HFFc6 (cell line): ENCODE data around the gene CHD5. TPM values are rescaled to one million over a fixed set of nuclear protein-coding genes. Genes with fewer than 3 reads are reported as not detected.

Source experiments
- DNase-seq: peaks from one replicate; pipeline ENCODE4 v3.0.0-alpha.2; 2018
- H3K27ac Mint-ChIP-seq: 2 replicates; pipeline ENCODE4 v1.8.0; 2020; ENCODE audit warnings: mild to moderate bottlenecking, mixed read lengths
- H3K27me3 Mint-ChIP-seq: 2 replicates; pipeline ENCODE4 v1.8.0; 2021; ENCODE audit warnings: mild to moderate bottlenecking, moderate library complexity, mixed read lengths; ENCODE audit not compliant: insufficient read depth
- H3K36me3 Mint-ChIP-seq: 2 replicates; pipeline ENCODE4 v1.8.0; 2021; ENCODE audit warnings: low read depth, mixed read lengths
- H3K4me1 Mint-ChIP-seq: 2 replicates; pipeline ENCODE4 v1.8.0; 2020; ENCODE audit warnings: low read depth, mixed read lengths
- H3K4me3 Mint-ChIP-seq: 2 replicates; pipeline ENCODE4 v1.8.0; 2020; ENCODE audit warnings: mild to moderate bottlenecking, moderate library complexity, mixed read lengths
- H3K9me3 Mint-ChIP-seq: 2 replicates; pipeline ENCODE4 v1.8.0; 2020; ENCODE audit warnings: mild to moderate bottlenecking, mixed read lengths
- CTCF ChIP-seq: fragments of 200-600 bp; sonication (generic); IDR thresholded peaks from 2 replicates; pipeline ENCODE4 v1.5.0; 2021; ENCODE audit warnings: antibody characterized with exemption, mild to moderate bottlenecking
- total RNA-seq, 6 experiments: library from RNA; stranded (reverse); fragmentation: NEBNext Ultra II Directional; extraction: Animal tissue kit (Norgen Biotek cat#: 25700); gene quantifications; 2 replicates in 1 of 6; 3 replicates in 5 of 6; pipeline ENCODE4 v1.2.3, GENCODE V29; 2021

Gene CHD5
- total RNA-seq, 6 experiments from 2014 or later: 0.05 to 0.36 (median 0.16) TPM; not detected in 2

GRCh38 chr1:6137758-6138157, 42.4 kb downstream of the CHD5 start:
- no peak for DNase-seq
- no peaks in the 10 kb centered on the region for H3K4me1 Mint-ChIP-seq

GRCh38 chr1:6136516-6137220, 43.5 kb downstream of the CHD5 start:
- no peaks in the 10 kb centered on the region for H3K4me1 Mint-ChIP-seq
- H3K4me3 Mint-ChIP-seq: no peak overlapping the region
- no peak for DNase-seq
- H3K27ac Mint-ChIP-seq: no peak overlapping the region
- H3K27me3 Mint-ChIP-seq: peaks cover 50% of the 10 kb centered on the region
- H3K36me3 Mint-ChIP-seq: peaks cover 13% of the 10 kb centered on the region
- H3K9me3 Mint-ChIP-seq: peaks cover 16% of the 10 kb centered on the region
- no peak for TF ChIP-seq CTCF

More at GRCh38 chr1:6137758-6138157, 42.4 kb downstream of the CHD5 start:
- Mint-ChIP-seq H3K27me3 (peaks cover 48% of the 10 kb centered on the region), H3K36me3 (peaks cover 2% of the 10 kb centered on the region), H3K27ac (no peak overlapping the region), H3K4me3 (no peak overlapping the region), H3K9me3 (peaks cover 5% of the 10 kb centered on the region)
- peak; percentile 27; the same call in 1 of the 2 replicates for TF ChIP-seq CTCF

GRCh38 chr1:6134741-6135510, 45.2 kb downstream of the CHD5 start:
- no peak for DNase-seq
- Mint-ChIP-seq H3K4me3 (no peak overlapping the region), H3K36me3 (peaks cover 13% of the 10 kb centered on the region), H3K27ac (no peak overlapping the region), H3K9me3 (peaks cover 16% of the 10 kb centered on the region), H3K27me3 (peaks cover 54% of the 10 kb centered on the region), H3K4me1 (no peaks in the 10 kb centered on the region)
- no peak for TF ChIP-seq CTCF

- no peak for TF ChIP-seq CTCF
- Mint-ChIP-seq H3K4me1 (no peaks in the 10 kb centered on the region), H3K4me3 (no peak overlapping the region), H3K36me3 (peaks cover 13% of the 10 kb centered on the region), H3K27me3 (peaks cover 50% of the 10 kb centered on the region), H3K27ac (no peak overlapping the region), H3K9me3 (peaks cover 16% of the 10 kb centered on the region)
- DNase-seq: no peak
Measured at GRCh38 chr1:6134206-6134605, 45.9 kb downstream of the CHD5 start.

GRCh38 chr1:6133146-6133895, 46.8 kb downstream of the CHD5 start:
- Mint-ChIP-seq H3K4me3 (no peak overlapping the region), H3K27ac (no peak overlapping the region)

More at GRCh38 chr1:6133146-6133895, 46.8 kb downstream of the CHD5 start:
- H3K4me1 Mint-ChIP-seq: no peaks in the 10 kb centered on the region
- peaks cover 13% of the 10 kb centered on the region for H3K36me3 Mint-ChIP-seq
- TF ChIP-seq CTCF: no peak
- peaks cover 16% of the 10 kb centered on the region for H3K9me3 Mint-ChIP-seq
- DNase-seq: no peak
- H3K27me3 Mint-ChIP-seq: peaks cover 43% of the 10 kb centered on the region
